ENCODE data around the gene ZBTB37.

Gene ZBTB37

DNA sequence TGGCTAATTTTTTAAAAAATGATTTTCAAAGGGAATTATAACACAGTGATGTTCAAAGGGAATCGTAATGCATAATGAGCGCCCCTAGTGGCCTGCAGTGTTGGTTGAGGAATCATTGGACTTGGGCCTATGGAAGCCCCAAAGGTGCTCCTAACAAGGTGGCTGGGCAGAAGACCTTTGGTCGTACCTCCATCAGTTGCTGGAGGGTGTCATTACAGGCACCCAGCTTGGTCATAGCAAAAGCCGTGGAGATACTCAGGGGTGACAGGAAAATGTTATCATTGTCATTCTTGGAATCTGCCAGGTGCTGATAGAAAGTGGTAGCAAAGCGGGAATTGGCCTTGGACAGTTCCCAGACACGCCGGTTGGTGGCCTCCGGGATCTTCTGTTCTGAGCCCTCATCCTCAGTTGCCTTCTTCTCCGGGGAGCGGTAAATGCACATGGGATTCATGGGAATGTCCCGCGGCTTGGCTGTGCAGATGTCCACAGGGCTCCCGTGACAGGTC is 46.2 kb downstream of the ZBTB37 start:
- Histone ChIP-seq H3K4me3 (no peak overlapping the region), H3K36me3 (peaks cover 0 to 3% (median 0%) of the 10 kb centered on the region in 3 donors), H3K27me3 (no peaks in the 10 kb centered on the region), H3K9me3 (no peaks in the 10 kb centered on the region), H3K4me1 (no peaks in the 10 kb centered on the region), H3K27ac (no peak overlapping the region)
- DNase-seq, result no peak
- TF ChIP-seq, protein P1, sequence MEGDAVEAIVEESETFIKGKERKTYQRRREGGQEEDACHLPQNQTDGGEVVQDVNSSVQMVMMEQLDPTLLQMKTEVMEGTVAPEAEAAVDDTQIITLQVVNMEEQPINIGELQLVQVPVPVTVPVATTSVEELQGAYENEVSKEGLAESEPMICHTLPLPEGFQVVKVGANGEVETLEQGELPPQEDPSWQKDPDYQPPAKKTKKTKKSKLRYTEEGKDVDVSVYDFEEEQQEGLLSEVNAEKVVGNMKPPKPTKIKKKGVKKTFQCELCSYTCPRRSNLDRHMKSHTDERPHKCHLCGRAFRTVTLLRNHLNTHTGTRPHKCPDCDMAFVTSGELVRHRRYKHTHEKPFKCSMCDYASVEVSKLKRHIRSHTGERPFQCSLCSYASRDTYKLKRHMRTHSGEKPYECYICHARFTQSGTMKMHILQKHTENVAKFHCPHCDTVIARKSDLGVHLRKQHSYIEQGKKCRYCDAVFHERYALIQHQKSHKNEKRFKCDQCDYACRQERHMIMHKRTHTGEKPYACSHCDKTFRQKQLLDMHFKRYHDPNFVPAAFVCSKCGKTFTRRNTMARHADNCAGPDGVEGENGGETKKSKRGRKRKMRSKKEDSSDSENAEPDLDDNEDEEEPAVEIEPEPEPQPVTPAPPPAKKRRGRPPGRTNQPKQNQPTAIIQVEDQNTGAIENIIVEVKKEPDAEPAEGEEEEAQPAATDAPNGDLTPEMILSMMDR (IDR thresholded peaks at IDR 0.05), result peak in 1 of 2 experiments; percentile 6
- intact Hi-C loops (cut with DNase I; ENCODE audit: low total_unique reads), result no loop called here

DNA sequence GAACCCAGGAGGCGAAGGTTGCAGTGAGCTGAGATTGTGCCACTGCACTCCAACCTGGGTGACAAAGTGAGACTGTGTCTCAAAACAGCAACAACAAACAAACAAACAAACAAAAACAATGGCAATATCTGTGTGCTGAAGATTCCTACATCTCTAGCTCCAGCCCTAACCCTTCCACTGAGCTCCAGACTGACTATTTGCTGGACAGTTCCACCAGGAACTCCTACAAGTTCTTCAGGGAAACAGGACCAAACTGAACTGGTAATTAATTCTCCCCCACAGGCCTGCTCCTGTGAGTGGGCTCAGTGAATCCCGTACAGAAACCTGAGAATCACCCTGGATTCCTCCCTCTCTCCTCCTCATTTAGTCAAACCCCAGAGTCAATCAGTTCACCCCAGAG is 47.4 kb downstream of the ZBTB37 start:
- Histone ChIP-seq H3K9me3 (no peaks in the 10 kb centered on the region), H3K27me3 (no peaks in the 10 kb centered on the region), H3K27ac (no peak overlapping the region), H3K4me1 (no peaks in the 10 kb centered on the region), H3K4me3 (no peak overlapping the region), H3K36me3 (no peaks in the 10 kb centered on the region)
- TF ChIP-seq, protein P1 (IDR thresholded peaks at IDR 0.05), result no peak
- intact Hi-C loops (cut with DNase I; ENCODE audit: low total_unique reads), result no loop called here
- no peak for DNase-seq

DNA sequence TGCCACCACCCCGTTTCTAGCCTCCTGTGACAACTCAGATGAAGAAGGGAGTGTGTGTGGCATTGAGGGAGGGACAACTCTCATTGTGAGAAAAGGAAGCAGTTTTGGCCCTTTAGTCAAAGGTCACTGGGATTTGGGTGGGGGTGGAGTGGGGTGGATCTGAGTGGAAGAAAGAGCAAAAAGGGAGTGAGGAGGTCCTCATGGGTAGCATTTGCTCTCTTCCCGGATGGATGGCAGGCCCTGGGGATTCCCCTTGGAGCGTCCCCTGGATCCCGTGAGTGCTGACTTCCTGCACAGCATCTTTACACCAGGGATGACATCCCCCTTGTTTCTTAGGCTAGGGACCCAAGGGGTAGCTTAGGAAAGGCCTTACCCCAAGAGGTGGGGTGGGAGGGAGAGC is 48.5 kb downstream of the ZBTB37 start:
- H3K36me3 ChIP-seq, result no peaks in the 10 kb centered on the region
- no peak for DNase-seq
- TF ChIP-seq, protein P1 (IDR thresholded peaks at IDR 0.05), result no peak
- no peak overlapping the region for H3K27ac ChIP-seq
- intact Hi-C loops (cut with DNase I; ENCODE audit: low total_unique reads), result no loop called here
- H3K4me3 ChIP-seq, result no peak overlapping the region
- H3K4me1 ChIP-seq, result no peaks in the 10 kb centered on the region
- H3K9me3 ChIP-seq, result no peaks in the 10 kb centered on the region
- no peaks in the 10 kb centered on the region for H3K27me3 ChIP-seq

DNA sequence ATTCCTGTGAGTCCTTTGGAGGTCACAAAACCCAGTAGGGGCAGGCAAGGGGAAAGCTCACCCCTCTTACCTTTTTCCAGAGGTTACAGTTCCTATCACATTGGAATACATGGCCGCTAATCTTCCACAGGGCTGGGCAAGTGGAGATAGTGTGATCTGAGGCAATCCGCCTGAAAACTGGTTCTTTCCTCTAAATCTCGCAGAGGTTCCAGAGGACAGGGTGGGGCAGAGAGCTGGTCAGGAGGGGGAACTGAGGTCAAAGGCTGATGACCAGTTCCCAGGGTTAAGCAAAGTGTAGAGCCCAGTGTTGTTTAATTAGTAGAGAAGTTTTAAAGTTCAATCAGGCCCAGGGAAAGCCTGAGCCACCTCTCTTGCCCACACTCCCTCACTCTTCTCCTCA is 49.0 kb downstream of the ZBTB37 start, which contains the start of gene SERPINC1:
SERPINC1 (minus strand) TSS at position 179 of the 400 bp plus-strand sequence; CDS start at position 111, 68 bp downstream.
- no peak for DNase-seq
- Histone ChIP-seq H3K4me3 (no peak within 1 kb of the TSS), H3K4me1 (no peaks in the 10 kb centered on the region), H3K27me3 (no peaks in the 10 kb centered on the region), H3K9me3 (no peaks in the 10 kb centered on the region), H3K27ac (no peak within 1 kb of the TSS), H3K36me3 (no peaks in the 10 kb centered on the region)
- intact Hi-C loops (cut with DNase I; ENCODE audit: low total_unique reads), result no loop called here
- TF ChIP-seq, protein P1 (IDR thresholded peaks at IDR 0.05), result no peak

DNA sequence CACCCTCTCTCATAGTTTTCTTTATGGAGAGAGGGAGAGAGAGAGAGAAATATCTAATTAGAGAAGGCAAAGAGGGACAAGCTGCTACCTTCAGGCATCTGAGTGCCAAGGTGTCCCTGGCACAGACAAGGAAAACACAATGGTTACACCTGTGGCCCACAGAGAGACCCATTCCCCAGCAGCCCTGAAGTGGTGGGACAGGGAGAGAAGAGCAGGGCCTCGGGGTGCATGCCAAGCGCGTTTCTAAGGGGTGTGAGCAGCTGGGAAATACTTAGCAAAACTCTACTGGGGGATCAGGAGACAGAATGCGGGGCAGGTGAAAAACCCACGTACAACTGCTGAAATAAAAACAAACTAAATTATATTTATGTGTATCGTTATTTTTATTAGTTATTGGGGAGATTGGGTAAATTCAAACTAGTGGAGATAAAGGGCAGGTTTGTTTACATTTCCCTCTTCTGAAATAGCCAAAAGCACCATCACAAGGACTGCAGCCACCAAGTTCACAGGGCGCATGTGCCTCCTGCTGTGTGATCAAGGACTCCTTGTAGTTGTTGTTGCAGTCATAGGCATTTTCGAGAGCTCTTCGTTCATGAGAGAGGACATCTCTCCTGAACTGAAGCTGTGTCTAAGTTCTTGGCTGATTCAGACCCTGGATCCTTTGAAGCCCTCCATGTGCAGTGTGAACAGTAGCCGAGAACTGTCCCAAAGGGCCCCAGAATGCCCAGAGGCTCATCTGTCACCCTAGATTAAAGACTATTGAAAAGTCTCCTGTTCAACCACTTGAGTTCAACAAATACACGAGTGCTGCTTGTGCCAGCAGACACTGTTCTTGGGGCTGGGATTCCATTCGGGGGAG is 49.7 kb downstream of the ZBTB37 start:
- Histone ChIP-seq H3K9me3 (no peaks in the 10 kb centered on the region), H3K4me1 (no peaks in the 10 kb centered on the region), H3K4me3 (no peak overlapping the region), H3K27ac (no peak overlapping the region), H3K36me3 (no peaks in the 10 kb centered on the region), H3K27me3 (no peaks in the 10 kb centered on the region)
- DNase-seq, result no peak
- TF ChIP-seq, protein P1 (IDR thresholded peaks at IDR 0.05), result no peak
- intact Hi-C loops (cut with DNase I; ENCODE audit: low total_unique reads), result no loop called here
